Nephron progenitor cell (in vitro differentiated cells): ENCODE data around the gene CDK14.

Source experiments
- DNase-seq: peaks from one replicate; pipeline ENCODE4 v3.0.0; 2021
- H3K27ac Mint-ChIP-seq: 2 replicates; pipeline ENCODE4 v1.8.0; 2021; ENCODE audit warnings: mild to moderate bottlenecking, moderate library complexity, mixed read lengths
- H3K27me3 Mint-ChIP-seq: 2 replicates; pipeline ENCODE4 v1.8.0; 2021; ENCODE audit warnings: mild to moderate bottlenecking, low read depth, mixed read lengths; ENCODE audit not compliant: poor library complexity
- H3K36me3 Mint-ChIP-seq: 2 replicates; pipeline ENCODE4 v1.8.0; 2021; ENCODE audit warnings: low read depth, mixed read lengths
- H3K4me1 Mint-ChIP-seq: 2 replicates; pipeline ENCODE4 v1.8.0; 2021; ENCODE audit warnings: mixed read lengths
- H3K4me3 Mint-ChIP-seq: 2 replicates; pipeline ENCODE4 v1.8.0; 2021; ENCODE audit warnings: mild to moderate bottlenecking, moderate library complexity, mixed read lengths
- H3K9me3 Mint-ChIP-seq: 2 replicates; pipeline ENCODE4 v1.8.0; 2021; ENCODE audit warnings: mild to moderate bottlenecking, moderate library complexity, mixed read lengths
- CTCF ChIP-seq: fragments of 200-600 bp; sonication (generic); IDR thresholded peaks from 2 replicates; pipeline ENCODE4 v1.5.0; 2021; ENCODE audit warnings: antibody characterized with exemption

The CDK14 gene

GRCh38 chr7:91137153-91137787 lies 541.1 kb downstream of the CDK14 start:
- no peak for DNase-seq
- H3K4me1 Mint-ChIP-seq, result peaks cover 7% of the 10 kb centered on the region
- no peak overlapping the region for H3K4me3 Mint-ChIP-seq
- TF ChIP-seq CTCF, result no peak
- H3K27me3 Mint-ChIP-seq, result no peaks in the 10 kb centered on the region
- peak overlapping the region; percentile 30 for H3K27ac Mint-ChIP-seq
- H3K9me3 Mint-ChIP-seq, result no peaks in the 10 kb centered on the region
- H3K36me3 Mint-ChIP-seq, result peaks cover 9% of the 10 kb centered on the region

GRCh38 chr7:91137788-91138368 lies 541.8 kb downstream of the CDK14 start:
- no peaks in the 10 kb centered on the region for H3K9me3 Mint-ChIP-seq
- TF ChIP-seq CTCF, result no peak
- H3K27ac Mint-ChIP-seq, result no peak overlapping the region
- DNase-seq, result no peak
- peaks cover 7% of the 10 kb centered on the region for H3K36me3 Mint-ChIP-seq
- no peak overlapping the region for H3K4me3 Mint-ChIP-seq
- peaks cover 7% of the 10 kb centered on the region for H3K4me1 Mint-ChIP-seq
- H3K27me3 Mint-ChIP-seq, result no peaks in the 10 kb centered on the region

- no peak for TF ChIP-seq CTCF
- Mint-ChIP-seq H3K36me3 (peaks cover 7% of the 10 kb centered on the region), H3K27ac (no peak overlapping the region), H3K9me3 (no peaks in the 10 kb centered on the region), H3K4me1 (peaks cover 7% of the 10 kb centered on the region), H3K4me3 (no peak overlapping the region), H3K27me3 (no peaks in the 10 kb centered on the region)
- DNase-seq, result no peak
Measured at GRCh38 chr7:91140286-91140685, 544.2 kb downstream of the CDK14 start.

- Mint-ChIP-seq H3K36me3 (peaks cover 7% of the 10 kb centered on the region), H3K4me1 (peaks cover 7% of the 10 kb centered on the region), H3K27ac (no peak overlapping the region), H3K9me3 (no peaks in the 10 kb centered on the region), H3K4me3 (no peak overlapping the region), H3K27me3 (no peaks in the 10 kb centered on the region)
- no peak for TF ChIP-seq CTCF
- no peak for DNase-seq
Measured at GRCh38 chr7:91140982-91141381, 544.9 kb downstream of the CDK14 start.

- no peaks in the 10 kb centered on the region for H3K9me3 Mint-ChIP-seq
- no peak overlapping the region for H3K27ac Mint-ChIP-seq
- peaks cover 7% of the 10 kb centered on the region for H3K4me1 Mint-ChIP-seq
- peaks cover 7% of the 10 kb centered on the region for H3K36me3 Mint-ChIP-seq
- no peak for DNase-seq
- TF ChIP-seq CTCF, result no peak
- no peak overlapping the region for H3K4me3 Mint-ChIP-seq
- H3K27me3 Mint-ChIP-seq, result peaks cover 4% of the 10 kb centered on the region
Measured at GRCh38 chr7:91142743-91143142, 546.6 kb downstream of the CDK14 start.
